NB4 (cell line): ENCODE measurements around the gene ZNF778.

ENCODE experiments used
- DNase-seq: peaks from one replicate; pipeline ENCODE4 v3.0.0; 2010; ENCODE audit warnings: low read depth
- H3K4me3 ChIP-seq: one replicate; pipeline ENCODE4 v1.5.1; 2011; ENCODE audit warnings: mild to moderate bottlenecking, low read depth, low read length, moderate library complexity
- MAX ChIP-seq: IDR thresholded peaks from 2 replicates; pipeline ENCODE4 v1.6.1; 2011; ENCODE audit warnings: low read depth, low read length
- MYC ChIP-seq: IDR thresholded peaks from 2 replicates; pipeline ENCODE4 v1.6.1; 2011; ENCODE audit warnings: low read depth, low read length
- POLR2A ChIP-seq: IDR thresholded peaks from 2 replicates; pipeline ENCODE4 v1.6.1; 2011; ENCODE audit warnings: mild to moderate bottlenecking; ENCODE audit not compliant: insufficient read length; ENCODE audit errors: extremely low read depth
- TF ChIP-seq, protein P1 (sequence below): IDR thresholded peaks from one replicate; pipeline ENCODE4 v1.5.1; 2012; ENCODE audit warnings: low read depth, low read length

The ZNF778 gene

DNA sequence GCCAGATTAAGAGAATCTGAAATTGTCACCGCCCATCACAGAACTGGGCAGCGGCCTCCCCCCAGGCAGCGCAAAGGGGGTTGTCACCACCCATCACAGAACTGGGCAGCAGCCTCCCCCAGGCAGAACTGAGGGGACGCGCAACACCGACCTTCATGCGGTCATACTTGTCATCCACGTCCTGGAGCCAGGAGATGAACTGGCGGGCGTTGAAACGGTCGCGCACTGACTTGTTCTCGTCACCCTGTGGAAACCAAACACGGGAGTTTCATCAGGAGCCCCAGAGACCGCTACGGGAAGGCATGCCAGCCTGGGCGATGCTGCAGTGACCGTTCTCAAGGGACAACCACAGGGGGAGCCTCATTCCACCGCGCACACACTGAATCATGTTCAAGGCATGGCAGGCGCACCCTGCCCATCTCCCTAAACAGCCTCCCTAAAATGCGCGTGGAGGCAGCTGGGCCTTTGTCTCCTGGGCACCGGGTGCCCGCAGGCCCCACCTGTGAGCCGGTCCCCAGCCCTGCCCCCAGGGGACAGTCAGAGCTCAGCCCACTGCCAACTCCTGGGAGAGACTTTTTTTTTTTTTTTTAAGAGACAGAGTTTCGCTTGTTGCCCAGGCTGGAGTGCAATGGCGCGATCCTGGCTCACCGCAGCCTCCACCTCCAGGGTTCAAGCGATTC, 53.3 kb downstream of the ZNF778 start:
- TF ChIP-seq MYC, result no peak
- TF ChIP-seq MAX, result no peak
- TF ChIP-seq, protein P1, sequence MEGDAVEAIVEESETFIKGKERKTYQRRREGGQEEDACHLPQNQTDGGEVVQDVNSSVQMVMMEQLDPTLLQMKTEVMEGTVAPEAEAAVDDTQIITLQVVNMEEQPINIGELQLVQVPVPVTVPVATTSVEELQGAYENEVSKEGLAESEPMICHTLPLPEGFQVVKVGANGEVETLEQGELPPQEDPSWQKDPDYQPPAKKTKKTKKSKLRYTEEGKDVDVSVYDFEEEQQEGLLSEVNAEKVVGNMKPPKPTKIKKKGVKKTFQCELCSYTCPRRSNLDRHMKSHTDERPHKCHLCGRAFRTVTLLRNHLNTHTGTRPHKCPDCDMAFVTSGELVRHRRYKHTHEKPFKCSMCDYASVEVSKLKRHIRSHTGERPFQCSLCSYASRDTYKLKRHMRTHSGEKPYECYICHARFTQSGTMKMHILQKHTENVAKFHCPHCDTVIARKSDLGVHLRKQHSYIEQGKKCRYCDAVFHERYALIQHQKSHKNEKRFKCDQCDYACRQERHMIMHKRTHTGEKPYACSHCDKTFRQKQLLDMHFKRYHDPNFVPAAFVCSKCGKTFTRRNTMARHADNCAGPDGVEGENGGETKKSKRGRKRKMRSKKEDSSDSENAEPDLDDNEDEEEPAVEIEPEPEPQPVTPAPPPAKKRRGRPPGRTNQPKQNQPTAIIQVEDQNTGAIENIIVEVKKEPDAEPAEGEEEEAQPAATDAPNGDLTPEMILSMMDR, result no peak
- TF ChIP-seq POLR2A, result no peak
- no peak for DNase-seq
- no peak overlapping the region for H3K4me3 ChIP-seq

DNA sequence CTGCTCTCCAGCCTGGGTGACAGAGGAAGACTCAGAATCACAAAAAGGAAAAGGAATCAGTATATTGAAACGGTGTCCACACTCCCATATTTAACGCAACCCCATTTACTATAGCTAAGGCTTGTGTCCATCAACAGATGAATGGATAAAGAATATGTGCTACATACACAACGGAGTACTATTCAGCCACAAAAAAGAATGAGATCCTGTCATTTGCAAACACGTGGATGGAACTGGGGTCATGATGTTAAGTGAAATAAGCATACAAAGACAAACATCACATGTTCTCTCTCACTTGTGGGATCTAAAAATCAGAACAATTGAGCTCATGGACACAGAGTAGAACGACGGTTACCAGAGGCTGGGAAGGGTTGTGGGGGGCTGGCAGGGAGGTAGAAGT, 55.1 kb downstream of the ZNF778 start:
- no peak overlapping the region for H3K4me3 ChIP-seq
- TF ChIP-seq, protein P1, result no peak
- TF ChIP-seq POLR2A, result no peak
- no peak for TF ChIP-seq MYC
- no peak for TF ChIP-seq MAX
- DNase-seq, result no peak

- TF ChIP-seq, protein P1, result no peak
- no peak for TF ChIP-seq MYC
- no peak for TF ChIP-seq POLR2A
- TF ChIP-seq MAX, result no peak
Observed at GRCh38 chr16:89273741-89274472, 56.4 kb downstream of the ZNF778 start.

DNA sequence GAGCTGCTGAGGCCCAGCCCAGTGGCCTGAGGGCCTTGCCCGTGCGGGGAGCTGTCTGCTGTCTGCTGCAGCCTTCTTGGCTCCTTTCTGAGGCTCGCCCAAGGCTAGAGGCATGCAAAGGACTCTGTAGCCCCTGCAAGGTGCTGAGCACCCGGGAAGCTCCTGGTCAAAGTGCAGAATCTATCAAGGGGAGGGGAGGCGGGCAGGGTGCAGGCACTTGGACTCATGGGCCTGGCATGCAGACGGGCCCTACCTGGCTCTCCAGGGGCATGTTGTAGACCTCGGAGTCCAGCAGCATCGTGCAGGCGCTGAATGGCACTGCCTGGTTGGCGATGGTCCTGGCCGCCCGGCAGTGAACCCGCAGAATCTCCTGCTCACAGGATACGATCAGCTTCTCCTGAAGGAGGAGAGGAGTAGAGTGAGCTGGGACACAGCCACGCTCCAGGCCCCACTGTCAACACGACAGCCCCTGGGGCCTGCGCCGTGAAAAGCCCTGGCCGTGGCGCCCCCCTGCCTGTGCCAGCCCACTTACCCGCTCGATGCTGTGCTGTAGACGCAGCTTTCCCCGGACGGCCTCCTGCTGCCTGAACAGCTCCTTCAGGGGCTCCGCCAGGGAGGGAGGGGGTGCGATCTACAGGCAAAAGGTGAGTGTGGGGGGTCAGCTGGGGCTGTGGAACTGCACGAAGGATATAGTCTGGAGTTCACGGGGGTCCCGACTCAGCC, 57.2 kb downstream of the ZNF778 start:
- no peak for DNase-seq
- TF ChIP-seq MAX, result no peak
- no peak for TF ChIP-seq MYC
- TF ChIP-seq POLR2A, result no peak
- TF ChIP-seq, protein P1, result no peak

More at GRCh38 chr16:89273741-89274472, 56.4 kb downstream of the ZNF778 start:
- DNase-seq, result no peak
- no peak overlapping the region for H3K4me3 ChIP-seq

DNA sequence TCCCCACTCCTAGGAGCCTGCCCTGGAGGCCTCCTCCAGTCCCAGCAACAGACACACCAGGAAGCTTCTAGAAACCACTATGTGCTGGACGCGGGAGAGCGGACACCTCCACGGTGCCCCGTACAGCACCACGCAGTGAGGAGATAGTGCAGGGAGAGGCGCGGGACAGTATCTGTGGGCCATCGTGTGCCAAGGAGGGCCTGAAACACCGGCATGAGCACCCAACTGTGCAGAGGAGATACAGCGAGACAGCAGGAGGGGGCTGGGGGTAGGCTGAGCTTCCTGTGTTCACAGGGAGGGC, 57.7 kb downstream of the ZNF778 start:
- no peak for DNase-seq
- no peak overlapping the region for H3K4me3 ChIP-seq
- TF ChIP-seq MYC (no peak), POLR2A (no peak), MAX (no peak)
- TF ChIP-seq, protein P1, result no peak

More for the DNA sequence above, 57.2 kb downstream of the ZNF778 start:
- H3K4me3 ChIP-seq, result no peak overlapping the region
